Parathyroid adenoma (tissue), 2 donors: Measurements from ENCODE around the gene CPA1.
A peak's percentile ranks its signal among the peaks of the same experiment; 100 is the strongest.

Experiments
- H2AFZ ChIP-seq: fragments of 300-600 bp; sonication (generic); one replicate; pipeline ENCODE4 v1.7.0; 2017; ENCODE audit warnings: antibody characterized with exemption, mild to moderate bottlenecking
- H3K27ac ChIP-seq: fragments of 300-600 bp; sonication (generic); one replicate; pipeline ENCODE4 v1.7.0; 2017
- H3K27me3 ChIP-seq: fragments of 300-600 bp; sonication (generic); one replicate; pipeline ENCODE4 v1.7.0; 2017; ENCODE audit warnings: low read length; ENCODE audit not compliant: control insufficient read depth, insufficient read depth
- H3K36me3 ChIP-seq: fragments of 300-600 bp; sonication (generic); one replicate; pipeline ENCODE4 v1.7.0; 2017; ENCODE audit warnings: low read length; ENCODE audit not compliant: control insufficient read depth, insufficient read depth
- H3K4me1 ChIP-seq: fragments of 300-600 bp; sonication (generic); one replicate; pipeline ENCODE4 v1.7.0; 2017; ENCODE audit warnings: control low read depth
- H3K4me2 ChIP-seq: fragments of 300-600 bp; sonication (generic); one replicate; pipeline ENCODE4 v1.7.0; 2017; ENCODE audit warnings: low read length
- H3K4me3 ChIP-seq: fragments of 300-600 bp; sonication (generic); one replicate; pipeline ENCODE4 v1.7.0; 2017; ENCODE audit warnings: low read depth, low read length
- H3K79me2 ChIP-seq: fragments of 300-600 bp; sonication (generic); one replicate; pipeline ENCODE4 v1.7.0; 2017; ENCODE audit warnings: control low read depth
- H3K9ac ChIP-seq: fragments of 300-600 bp; sonication (generic); one replicate; pipeline ENCODE4 v1.7.0; 2017; ENCODE audit warnings: mild to moderate bottlenecking
- H3K9me3 ChIP-seq: fragments of 300-600 bp; sonication (generic); one replicate; pipeline ENCODE4 v1.7.0; 2017; ENCODE audit warnings: low read length; ENCODE audit not compliant: control insufficient read depth
- TF ChIP-seq, protein P1 (sequence below): fragments of 300-600 bp; sonication (generic); IDR thresholded peaks from one replicate; pipeline ENCODE4 v1.7.0; 2017; ENCODE audit warnings: antibody characterized with exemption, mild to moderate bottlenecking
- donor health status: primary hyperparathyroidism.

CPA1 gene

GRCh38 chr7:130353196-130353595 lies 27.1 kb upstream of the CPA1 start:
- no peaks in the 10 kb centered on the region for H3K36me3 ChIP-seq
- H3K27ac ChIP-seq, result no peak overlapping the region
- H3K4me2 ChIP-seq, result no peak overlapping the region
- no peak overlapping the region for H2AFZ ChIP-seq
- H3K9me3 ChIP-seq, result no peaks in the 10 kb centered on the region
- no peaks in the 10 kb centered on the region for H3K79me2 ChIP-seq
- no peaks in the 10 kb centered on the region for H3K4me1 ChIP-seq
- no peak overlapping the region for H3K4me3 ChIP-seq
- H3K9ac ChIP-seq, result no peak overlapping the region
- no peaks in the 10 kb centered on the region for H3K27me3 ChIP-seq
- TF ChIP-seq, protein P1, sequence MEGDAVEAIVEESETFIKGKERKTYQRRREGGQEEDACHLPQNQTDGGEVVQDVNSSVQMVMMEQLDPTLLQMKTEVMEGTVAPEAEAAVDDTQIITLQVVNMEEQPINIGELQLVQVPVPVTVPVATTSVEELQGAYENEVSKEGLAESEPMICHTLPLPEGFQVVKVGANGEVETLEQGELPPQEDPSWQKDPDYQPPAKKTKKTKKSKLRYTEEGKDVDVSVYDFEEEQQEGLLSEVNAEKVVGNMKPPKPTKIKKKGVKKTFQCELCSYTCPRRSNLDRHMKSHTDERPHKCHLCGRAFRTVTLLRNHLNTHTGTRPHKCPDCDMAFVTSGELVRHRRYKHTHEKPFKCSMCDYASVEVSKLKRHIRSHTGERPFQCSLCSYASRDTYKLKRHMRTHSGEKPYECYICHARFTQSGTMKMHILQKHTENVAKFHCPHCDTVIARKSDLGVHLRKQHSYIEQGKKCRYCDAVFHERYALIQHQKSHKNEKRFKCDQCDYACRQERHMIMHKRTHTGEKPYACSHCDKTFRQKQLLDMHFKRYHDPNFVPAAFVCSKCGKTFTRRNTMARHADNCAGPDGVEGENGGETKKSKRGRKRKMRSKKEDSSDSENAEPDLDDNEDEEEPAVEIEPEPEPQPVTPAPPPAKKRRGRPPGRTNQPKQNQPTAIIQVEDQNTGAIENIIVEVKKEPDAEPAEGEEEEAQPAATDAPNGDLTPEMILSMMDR, result no peak

GRCh38 chr7:130356121-130356875 lies 24.0 kb upstream of the CPA1 start:
- Histone ChIP-seq H3K27ac (peak overlapping the region; percentile 11), H3K4me3 (no peak overlapping the region), H3K36me3 (no peaks in the 10 kb centered on the region), H2AFZ (no peak overlapping the region), H3K27me3 (no peaks in the 10 kb centered on the region), H3K4me2 (no peak overlapping the region), H3K4me1 (no peaks in the 10 kb centered on the region), H3K9me3 (no peaks in the 10 kb centered on the region), H3K79me2 (no peaks in the 10 kb centered on the region), H3K9ac (no peak overlapping the region)
- TF ChIP-seq, protein P1, result no peak

DNA sequence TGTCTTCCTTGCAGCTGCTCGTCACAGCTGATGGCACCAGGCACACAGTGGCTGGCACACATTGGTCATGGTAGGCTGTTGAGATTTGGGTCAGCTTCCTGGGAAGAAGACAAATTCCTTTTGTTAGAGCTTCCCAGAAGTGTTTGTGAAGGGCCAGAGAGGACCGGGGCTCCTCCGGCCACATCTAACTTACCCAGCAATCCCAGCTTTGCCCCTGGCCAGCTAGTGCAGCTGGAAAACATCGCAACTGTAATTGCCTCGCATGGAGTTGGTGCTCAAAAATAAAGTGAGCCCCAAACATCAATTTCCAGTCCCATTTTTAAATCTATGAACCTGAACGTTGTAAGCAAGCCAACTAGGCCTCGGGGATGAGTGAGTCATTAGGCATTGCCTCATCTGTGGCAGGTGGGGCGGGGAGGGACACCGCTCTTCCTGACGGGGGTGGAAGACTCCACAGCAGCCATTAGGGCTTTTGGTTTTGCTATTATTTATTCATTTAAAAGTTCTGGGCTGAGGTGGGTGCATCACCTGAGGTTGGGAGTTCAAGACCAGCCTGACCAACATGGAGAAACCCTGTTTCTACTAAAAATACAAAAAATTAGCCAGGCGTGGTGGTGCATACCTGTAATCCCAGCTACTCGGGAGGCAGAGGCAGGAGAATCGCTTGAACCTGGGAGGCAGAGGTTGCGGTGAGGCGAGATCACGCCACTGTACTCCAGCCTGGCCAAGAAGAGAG lies 23.2 kb upstream of the CPA1 start:
- H3K27ac ChIP-seq, result peak overlapping the region; percentile 11
- H2AFZ ChIP-seq, result no peak overlapping the region
- H3K27me3 ChIP-seq, result no peaks in the 10 kb centered on the region
- H3K79me2 ChIP-seq, result no peaks in the 10 kb centered on the region
- H3K9ac ChIP-seq, result no peak overlapping the region
- TF ChIP-seq, protein P1, result no peak
- no peaks in the 10 kb centered on the region for H3K9me3 ChIP-seq
- no peak overlapping the region for H3K4me3 ChIP-seq
- H3K4me2 ChIP-seq, result no peak overlapping the region
- H3K4me1 ChIP-seq, result no peaks in the 10 kb centered on the region
- no peaks in the 10 kb centered on the region for H3K36me3 ChIP-seq

- TF ChIP-seq, protein P1, result no peak
- no peak overlapping the region for H3K9ac ChIP-seq
- H3K4me1 ChIP-seq, result no peaks in the 10 kb centered on the region
- no peaks in the 10 kb centered on the region for H3K27me3 ChIP-seq
- H3K27ac ChIP-seq, result no peak overlapping the region
- H2AFZ ChIP-seq, result no peak overlapping the region
- H3K4me3 ChIP-seq, result no peak overlapping the region
- H3K4me2 ChIP-seq, result no peak overlapping the region
- no peaks in the 10 kb centered on the region for H3K36me3 ChIP-seq
- no peaks in the 10 kb centered on the region for H3K79me2 ChIP-seq
- H3K9me3 ChIP-seq, result no peaks in the 10 kb centered on the region
These were observed 21.8 kb upstream of the CPA1 start for GRCh38 chr7:130358471-130358870.
